ENCODE data around the gene GPR39. TPM values are rescaled to one million over a fixed set of nuclear protein-coding genes. Genes with fewer than 3 reads are reported as not detected.

Gene GPR39
- polyA plus RNA-seq, 1 experiment, result 2.9 TPM

- CTCF ChIA-PET, result interaction anchor here (1.1 kb wide), 1 partner anchor 59 kb away, joined by 3 read pairs; no protein-coding TSS in a partner anchor
- POLR2A ChIA-PET, result no interaction called here
- Histone ChIP-seq H3K27me3 (ENCODE audit: control insufficient read depth, insufficient read depth, low read length) (peaks cover 2% of the 10 kb centered on the region), H3K9me3 (ENCODE audit: control insufficient read depth, insufficient read depth, low read length) (no peaks in the 10 kb centered on the region), H3K4me3 (ENCODE audit: low read depth, low read length) (no peak overlapping the region), H3K27ac (ENCODE audit: low read depth, low read length) (no peak overlapping the region)
- no peak for DNase-seq (ENCODE audit: low read depth, low spot score)
- TF ChIP-seq CTCF (IDR thresholded peaks at IDR 0.05; ENCODE audit: low read depth, low read length), result no peak
These were observed 8.8 kb upstream of the GPR39 start for GRCh38 chr2:132407784-132408183.

DNA sequence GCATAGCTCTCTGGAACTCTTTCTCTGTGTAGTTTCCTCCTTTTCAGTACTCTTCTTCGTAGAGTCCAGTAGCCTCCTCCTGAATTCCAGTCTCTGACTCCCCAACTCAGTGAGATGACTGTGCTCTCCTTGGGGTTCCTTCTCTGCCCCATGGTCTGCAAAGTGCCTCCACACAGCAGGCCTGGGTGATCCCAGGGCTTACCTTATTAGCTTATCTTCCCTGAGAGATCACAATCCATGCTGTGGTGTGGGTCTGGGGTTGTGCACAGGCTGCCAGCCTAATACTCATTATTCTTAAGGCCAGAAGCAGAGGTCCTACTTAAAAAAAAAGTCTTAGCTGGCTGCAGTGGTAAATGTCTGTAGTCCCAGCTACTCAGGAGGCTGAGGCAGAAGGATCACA is 4.6 kb upstream of the GPR39 start:
- ChIA-PET POLR2A (no interaction called here), CTCF (interaction anchor here (0.7 to 1.0 kb wide), 2 partner anchors 13 to 63 kb away, joined by 3 to 4 read pairs; no protein-coding TSS in a partner anchor)
- H3K27ac ChIP-seq (ENCODE audit: low read depth, low read length), result no peak overlapping the region
- TF ChIP-seq CTCF (IDR thresholded peaks at IDR 0.05; ENCODE audit: low read depth, low read length), result no peak
- DNase-seq (ENCODE audit: low read depth, low spot score), result no peak
- H3K27me3 ChIP-seq (ENCODE audit: control insufficient read depth, insufficient read depth, low read length), result peaks cover 2% of the 10 kb centered on the region
- H3K4me3 ChIP-seq (ENCODE audit: low read depth, low read length), result no peak overlapping the region
- H3K9me3 ChIP-seq (ENCODE audit: control insufficient read depth, insufficient read depth, low read length), result no peaks in the 10 kb centered on the region; the same call in 1 of the 2 replicates

- POLR2A ChIA-PET, result no interaction called here
- Histone ChIP-seq H3K27me3 (ENCODE audit: control insufficient read depth, insufficient read depth, low read length) (no peaks in the 10 kb centered on the region), H3K27ac (ENCODE audit: low read depth, low read length) (no peak overlapping the region), H3K4me3 (ENCODE audit: low read depth, low read length) (no peak overlapping the region), H3K9me3 (ENCODE audit: control insufficient read depth, insufficient read depth, low read length) (peaks cover 8% of the 10 kb centered on the region)
- CTCF ChIA-PET, result no interaction called here
- no peak for TF ChIP-seq CTCF (IDR thresholded peaks at IDR 0.05; ENCODE audit: low read depth, low read length)
- no peak for DNase-seq (ENCODE audit: low read depth, low spot score)
These were observed 2.5 kb upstream of the GPR39 start for GRCh38 chr2:132414081-132414480.

DNA sequence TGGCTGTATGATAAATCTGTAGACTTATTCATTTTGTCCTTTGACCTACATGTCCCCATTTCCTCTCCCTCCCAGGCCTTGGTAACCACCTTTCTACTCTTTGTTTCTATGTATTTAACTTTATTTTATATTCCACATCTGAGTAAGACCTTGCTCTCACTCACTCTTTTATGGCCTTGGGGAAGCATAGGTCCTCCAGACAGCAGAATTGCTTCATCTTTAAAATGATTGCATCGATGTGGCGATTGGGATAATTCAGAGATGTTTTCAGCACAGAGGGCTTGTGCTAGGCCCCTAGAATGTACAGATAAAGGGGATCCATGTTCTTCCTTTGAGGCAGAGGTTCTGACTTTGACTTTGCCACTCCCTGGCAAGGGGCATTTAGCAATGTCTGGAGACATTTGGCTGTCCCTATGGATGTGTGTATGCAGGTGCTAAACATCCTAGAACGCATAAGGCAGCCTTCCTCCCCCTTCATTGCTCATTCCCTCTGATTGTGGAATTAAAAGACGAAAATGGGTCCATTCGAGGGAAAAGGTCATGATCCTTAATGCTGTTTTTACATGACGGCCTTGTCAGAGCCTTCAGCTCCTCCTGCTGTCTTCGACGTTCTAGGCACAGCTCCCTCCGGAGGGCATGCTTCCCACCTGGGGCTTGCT is 1.2 kb upstream of the GPR39 start:
- ChIA-PET CTCF (no interaction called here), POLR2A (interaction anchor here (0.8 to 1.3 kb wide), 2 partner anchors 9 to 290 kb away, joined by 3 to 5 read pairs; no protein-coding TSS in a partner anchor)
- no peak for DNase-seq (ENCODE audit: low read depth, low spot score)
- Histone ChIP-seq H3K27me3 (ENCODE audit: control insufficient read depth, insufficient read depth, low read length) (no peaks in the 10 kb centered on the region), H3K27ac (ENCODE audit: low read depth, low read length) (peak overlapping the region; percentile 96), H3K4me3 (ENCODE audit: low read depth, low read length) (peak overlapping the region; percentile 69), H3K9me3 (ENCODE audit: control insufficient read depth, insufficient read depth, low read length) (peaks cover 8% of the 10 kb centered on the region)
- TF ChIP-seq CTCF (IDR thresholded peaks at IDR 0.05; ENCODE audit: low read depth, low read length), result no peak

GRCh38 chr2:132415915-132416722 is 486 bp upstream of the GPR39 start:
- ChIA-PET CTCF (no interaction called here), POLR2A (interaction anchor here (0.8 to 1.3 kb wide), 2 partner anchors 8 to 290 kb away, joined by 3 to 5 read pairs; no protein-coding TSS in a partner anchor)
- peak overlapping the region; percentile 69 for H3K4me3 ChIP-seq (ENCODE audit: low read depth, low read length)
- peak; percentile 93 for DNase-seq (ENCODE audit: low read depth, low spot score)
- no peak for TF ChIP-seq CTCF (IDR thresholded peaks at IDR 0.05; ENCODE audit: low read depth, low read length)
- peaks cover 8% of the 10 kb centered on the region for H3K9me3 ChIP-seq (ENCODE audit: control insufficient read depth, insufficient read depth, low read length)
- H3K27me3 ChIP-seq (ENCODE audit: control insufficient read depth, insufficient read depth, low read length), result no peaks in the 10 kb centered on the region
- H3K27ac ChIP-seq (ENCODE audit: low read depth, low read length), result peak overlapping the region; percentile 96
